HG03521 (cell line): ENCODE measurements around the gene VAV1.
"Not testable (repeated sequence)": the region's sequence is repeated elsewhere in the genome, so short reads cannot be mapped to it uniquely, and the experiment has no call there.

Experiments
- ATAC-seq: cut with Tn5 transposase; IDR thresholded peaks from one replicate; pipeline ENCODE4 v1.9.1; 2021; ENCODE audit warnings: mild to moderate bottlenecking, moderate library complexity; ENCODE audit not compliant: unreplicated experiment

VAV1 gene

DNA sequence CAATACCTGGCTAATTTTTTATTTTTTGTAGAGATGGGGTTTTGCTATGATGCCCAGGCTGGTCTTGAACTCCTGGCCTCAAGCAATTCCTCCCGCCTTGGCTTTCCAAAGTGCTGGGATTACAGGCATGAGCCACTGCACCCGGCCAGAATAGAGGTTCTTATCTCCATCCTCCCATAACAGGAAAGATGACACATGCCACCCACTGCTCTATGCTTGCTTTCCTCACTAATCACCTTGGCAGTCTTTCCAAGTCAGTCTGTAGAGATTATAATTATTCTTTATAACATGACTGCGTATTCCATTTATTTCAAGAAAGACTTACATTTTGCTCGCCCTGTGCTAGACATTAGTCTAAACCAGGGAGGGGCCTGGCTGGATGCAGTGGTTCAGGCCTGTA lies 6.7 kb downstream of the VAV1 start:
- no peak for ATAC-seq

DNA sequence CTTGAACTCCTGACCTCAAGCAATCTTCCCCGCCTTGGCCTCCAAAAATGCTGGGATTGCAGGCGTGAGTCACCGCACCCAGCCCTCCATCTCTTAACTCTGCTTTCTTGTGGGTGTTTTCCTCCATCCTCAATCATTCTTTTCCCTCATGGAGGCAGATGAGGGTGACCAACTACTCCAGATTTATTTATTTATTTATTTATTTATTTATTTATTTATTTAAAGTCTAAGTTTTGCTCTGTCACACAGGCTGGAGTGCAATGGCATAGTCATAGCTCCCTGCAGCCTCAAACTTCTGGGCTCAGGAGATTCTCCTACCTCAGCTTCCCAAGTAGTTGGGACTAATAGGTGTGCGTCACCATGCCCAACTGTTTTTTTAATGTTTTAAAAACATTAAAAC lies 14.9 kb downstream of the VAV1 start:
- ATAC-seq = no peak

DNA sequence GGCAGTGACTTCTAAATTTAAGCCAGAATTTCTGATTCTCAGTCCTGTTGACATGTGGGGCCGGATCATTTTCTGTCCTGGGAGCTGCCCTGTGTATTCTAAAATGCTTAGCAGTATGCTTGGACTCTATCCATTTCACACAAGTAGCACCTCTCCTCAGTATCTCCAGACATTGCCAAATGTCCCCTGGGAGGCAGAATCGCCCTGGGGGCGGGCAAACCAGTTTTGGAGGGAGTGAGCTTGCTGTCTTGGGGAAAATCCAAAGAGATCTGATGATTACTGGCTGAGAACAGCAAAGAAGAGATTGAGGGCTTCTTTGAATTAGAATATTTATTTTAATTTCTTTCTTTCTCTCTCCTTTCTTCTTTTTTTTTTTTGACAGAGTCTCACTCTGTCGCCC lies 16.4 kb downstream of the VAV1 start:
- ATAC-seq = no peak

DNA sequence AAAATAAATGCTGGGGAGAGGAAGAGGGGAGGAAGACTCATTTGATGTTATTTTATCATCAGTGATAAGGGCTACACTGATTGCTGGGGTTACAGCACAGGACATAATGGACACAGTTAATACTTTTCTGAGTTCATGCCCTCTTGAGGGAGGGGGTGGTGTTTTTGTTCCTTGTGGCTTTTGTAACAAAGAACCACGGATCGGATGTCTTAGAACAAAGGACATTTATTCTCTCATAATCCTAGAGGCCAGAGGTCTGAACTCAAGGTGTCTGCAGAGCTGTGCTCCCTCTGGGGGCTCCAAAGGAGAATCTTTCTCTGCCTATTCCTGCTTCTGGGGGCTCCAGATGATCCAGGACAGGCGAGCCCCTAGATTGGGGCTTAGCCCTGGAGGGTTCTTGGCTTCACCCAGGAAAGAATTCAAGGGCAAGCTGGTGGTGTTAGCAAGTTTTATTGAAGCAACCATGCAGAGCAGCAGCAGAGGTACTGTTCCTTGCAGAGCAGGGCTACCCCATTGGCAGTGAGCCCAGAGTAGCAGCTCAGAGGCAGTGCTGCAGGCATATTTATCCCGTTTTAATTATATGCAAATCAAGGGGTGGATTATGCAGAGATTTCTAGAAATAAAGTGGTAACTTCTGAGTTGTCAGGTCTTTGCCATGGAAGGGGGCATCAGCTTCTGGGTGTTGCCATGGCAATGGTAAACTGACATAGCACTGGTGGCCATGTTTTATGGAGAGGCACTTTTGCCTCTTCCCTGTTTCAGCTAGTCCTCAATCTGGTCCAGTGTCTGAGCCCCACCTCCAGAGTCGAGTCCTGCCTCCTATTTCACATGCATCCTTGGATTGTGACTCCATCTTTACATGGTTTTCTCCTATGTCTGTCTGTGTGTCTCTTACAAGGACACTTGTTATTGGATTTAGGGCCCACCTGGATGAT lies 18.0 kb downstream of the VAV1 start:
- no peak for ATAC-seq

DNA sequence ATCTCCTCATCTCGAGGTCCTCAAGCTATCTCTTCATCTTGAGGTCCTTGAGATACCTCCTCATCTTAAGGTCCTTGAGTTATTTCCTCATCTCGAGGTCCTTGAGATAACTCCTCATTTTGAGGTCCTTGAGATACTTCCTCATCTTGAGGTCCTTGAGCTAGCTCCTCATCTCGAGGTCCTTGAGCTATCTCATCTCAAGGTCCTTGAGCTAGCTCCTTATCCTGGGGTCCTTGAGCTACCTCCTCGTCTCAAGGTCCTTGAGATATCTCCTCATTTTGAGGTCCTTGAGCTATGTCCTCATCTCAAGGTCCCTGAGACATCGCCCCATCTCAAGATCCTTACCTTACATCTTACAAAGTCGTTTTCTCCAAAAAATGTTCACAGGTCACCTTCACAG lies 18.7 kb downstream of the VAV1 start:
- no peak for ATAC-seq

DNA sequence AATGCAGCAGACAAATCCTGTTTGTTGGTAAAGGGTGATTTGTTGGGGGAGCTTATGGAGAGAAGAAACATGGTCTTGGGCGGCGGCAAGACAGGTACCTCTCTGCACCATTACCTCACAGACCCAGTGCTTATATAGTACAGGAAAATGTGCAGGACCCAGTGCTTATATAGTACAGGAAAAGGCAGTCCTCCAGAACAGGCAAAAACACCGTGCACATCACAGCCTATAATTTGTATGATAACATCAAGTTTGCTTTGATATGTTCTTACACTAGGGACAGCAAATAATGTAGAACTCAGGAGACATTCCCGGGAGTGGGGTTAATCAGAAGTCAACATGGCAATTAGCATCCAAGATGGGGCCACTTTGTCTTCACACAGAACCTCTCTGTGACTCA lies 20.9 kb downstream of the VAV1 start:
- no peak for ATAC-seq

DNA sequence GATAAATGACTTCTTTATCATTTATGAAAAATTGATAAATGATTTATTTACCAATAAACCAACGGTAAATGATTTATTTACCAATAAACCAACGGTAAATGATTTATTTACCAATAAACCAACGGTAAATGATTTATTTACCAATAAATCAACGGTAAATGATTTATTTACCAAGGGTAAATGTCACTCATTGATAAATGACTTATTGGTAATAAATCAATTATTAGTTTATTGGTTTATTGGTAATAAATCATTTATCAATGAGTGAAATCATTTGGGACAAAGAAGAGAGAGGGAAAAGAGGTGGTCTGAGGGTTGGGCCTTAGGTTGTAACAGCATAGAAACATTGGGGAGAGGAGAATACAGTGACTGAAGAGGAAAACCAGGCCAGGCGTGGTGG lies 21.5 kb downstream of the VAV1 start:
- ATAC-seq = no peak

DNA sequence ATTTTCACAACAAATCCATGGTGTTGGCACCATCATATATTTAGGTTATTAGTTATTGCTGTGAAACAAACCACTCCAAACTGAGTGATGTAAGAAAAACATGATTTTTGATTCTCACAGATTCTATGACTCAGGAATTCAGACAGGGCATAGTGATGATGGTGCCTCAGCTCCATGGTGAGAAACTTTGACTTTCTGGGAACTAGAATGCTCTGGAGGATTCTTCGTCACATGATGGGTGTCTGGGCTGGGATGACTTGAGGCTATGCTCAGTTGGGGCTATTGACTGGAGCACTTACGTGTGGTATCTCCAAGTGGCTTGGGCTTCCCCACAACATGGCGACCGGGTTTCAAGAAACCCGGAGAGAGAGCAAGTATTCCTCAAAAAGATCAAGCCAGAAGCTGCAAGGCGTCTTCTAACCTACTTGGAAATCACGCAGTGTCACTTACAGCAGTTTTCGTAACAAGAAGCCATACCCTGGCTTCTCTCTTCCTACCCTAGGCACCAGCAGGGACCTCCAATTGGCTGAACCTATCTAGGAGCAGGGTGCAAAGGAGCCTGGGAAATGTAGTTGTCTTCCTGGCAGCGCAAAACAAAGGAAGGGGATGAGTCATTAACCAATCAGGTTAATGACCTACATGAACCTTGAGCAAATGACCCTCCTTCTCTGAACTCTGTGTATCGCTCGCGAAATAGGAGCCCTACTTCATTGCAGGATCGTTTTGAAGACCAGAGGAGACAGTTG lies 22.4 kb downstream of the VAV1 start:
- no peak for ATAC-seq

DNA sequence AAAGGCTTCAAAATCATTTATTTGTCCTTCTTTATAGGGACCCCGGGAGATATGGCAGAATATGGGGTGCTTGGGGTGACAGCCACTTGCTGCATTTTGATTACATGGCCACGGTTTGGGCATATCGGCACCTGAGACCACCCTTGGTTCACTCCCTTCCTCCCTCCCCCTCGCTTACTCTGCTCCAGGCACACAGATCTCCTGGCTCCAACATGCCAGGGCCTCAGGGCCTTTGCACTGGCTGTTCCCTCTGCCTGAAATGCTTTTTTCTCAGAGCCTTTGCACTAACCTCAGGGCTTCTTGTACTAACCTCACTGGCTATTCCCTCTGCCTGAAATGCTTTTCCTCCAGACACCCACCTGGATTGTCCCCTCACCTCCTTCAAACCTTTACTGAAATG lies 23.8 kb downstream of the VAV1 start:
- ATAC-seq = no peak

DNA sequence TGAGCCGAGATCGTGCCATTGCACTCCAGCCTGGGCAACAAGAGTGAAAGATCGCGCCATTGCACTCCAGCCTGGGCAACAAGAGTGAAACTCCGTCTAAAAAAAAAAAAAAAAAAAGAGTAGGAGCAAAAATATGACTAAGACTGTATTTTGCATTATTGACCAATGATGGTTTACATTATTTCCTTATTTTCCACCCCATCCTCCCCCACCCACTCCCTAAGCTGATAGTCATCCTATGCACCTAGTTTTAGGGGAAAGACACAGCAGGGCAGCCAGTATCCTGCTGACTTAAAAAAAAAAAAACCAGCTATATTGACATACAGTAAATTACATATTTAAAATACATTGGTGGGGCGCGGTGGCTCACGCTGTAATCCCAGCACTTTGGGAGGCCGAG lies 25.1 kb downstream of the VAV1 start:
- no peak for ATAC-seq

DNA sequence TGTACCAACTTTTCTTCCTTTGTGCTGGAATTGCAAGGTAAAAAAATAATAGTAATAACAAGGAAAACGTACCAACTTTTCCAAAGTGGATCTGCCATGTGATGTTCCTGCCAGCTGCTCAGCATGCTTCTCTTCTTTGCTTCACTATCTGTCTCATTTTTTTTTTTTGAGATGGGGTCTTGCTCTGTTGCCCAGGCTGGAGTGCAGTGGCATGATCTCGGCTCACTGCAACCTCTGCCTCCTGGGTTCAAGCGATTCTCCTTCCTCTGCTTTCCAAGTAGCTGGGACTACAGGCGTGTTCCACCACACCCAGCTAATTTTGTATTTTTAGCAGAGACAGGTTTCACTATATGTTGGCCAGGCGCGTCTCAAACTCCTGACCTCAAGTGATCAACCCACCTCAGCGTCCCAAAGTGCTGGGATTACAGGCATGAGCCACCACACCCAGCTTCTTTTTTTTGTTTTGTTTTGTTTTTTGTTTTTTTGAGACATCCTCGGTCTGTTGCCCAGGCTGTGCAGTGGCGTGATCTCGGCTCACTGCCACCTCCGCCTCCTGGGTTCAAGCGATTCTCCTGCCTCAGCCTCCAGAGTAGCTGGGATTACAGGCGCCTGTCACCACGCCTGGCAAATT lies 27.8 kb downstream of the VAV1 start:
- ATAC-seq = not testable (repeated sequence)

DNA sequence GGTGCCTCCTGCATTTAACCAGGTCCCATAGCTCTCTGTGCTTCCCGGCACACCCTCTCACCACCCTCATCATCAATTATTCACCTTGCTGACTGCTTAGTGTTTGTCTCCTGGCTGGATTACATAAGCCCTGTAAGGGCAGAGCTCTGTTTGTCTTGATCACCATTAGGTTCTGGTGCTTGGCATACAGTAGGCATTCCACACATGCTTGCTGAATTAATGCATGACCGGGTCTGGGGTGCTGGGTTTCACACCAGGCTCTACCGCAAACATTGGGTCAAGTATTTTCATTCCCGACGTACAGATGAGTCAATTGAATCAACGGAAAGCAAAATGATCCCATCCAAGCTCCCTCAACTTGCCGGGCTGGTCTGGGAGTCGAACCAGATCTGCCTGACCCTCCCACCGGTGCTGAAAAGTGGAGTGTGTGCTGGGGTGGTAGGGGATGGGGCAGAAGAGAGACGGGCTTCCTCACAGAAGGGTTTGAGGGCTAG lies 28.5 kb downstream of the VAV1 start:
- no peak for ATAC-seq

DNA sequence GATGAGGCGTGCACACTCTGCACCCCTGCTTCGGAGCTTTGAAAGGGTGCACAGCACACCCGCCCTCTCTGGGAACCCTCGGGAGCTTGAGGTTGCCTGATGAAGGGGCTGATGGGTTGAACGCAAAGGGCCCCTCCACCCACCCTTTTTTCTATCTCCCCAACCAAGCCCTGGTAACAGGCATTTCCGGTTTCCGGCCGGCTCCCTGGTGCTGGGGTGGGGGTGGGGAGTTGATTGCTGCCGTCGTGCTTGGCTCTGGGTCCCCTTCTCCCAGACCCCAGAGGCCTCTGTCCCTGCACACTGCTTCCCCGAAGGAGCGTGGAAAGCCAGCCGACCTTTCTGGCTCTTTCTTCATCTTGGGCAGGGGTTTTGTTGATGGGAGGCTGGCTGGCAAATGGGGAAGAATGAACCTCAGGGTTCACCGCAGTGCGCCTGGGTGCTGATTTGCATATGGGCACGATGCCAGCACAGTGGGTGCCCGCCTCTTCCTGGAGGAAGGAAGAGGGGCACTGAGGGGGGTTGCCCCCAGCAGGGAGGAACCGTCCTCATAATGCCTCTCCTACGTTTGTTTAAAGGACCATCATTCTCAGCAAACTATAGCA lies 29.1 kb downstream of the VAV1 start:
- peak; percentile 45 for ATAC-seq

DNA sequence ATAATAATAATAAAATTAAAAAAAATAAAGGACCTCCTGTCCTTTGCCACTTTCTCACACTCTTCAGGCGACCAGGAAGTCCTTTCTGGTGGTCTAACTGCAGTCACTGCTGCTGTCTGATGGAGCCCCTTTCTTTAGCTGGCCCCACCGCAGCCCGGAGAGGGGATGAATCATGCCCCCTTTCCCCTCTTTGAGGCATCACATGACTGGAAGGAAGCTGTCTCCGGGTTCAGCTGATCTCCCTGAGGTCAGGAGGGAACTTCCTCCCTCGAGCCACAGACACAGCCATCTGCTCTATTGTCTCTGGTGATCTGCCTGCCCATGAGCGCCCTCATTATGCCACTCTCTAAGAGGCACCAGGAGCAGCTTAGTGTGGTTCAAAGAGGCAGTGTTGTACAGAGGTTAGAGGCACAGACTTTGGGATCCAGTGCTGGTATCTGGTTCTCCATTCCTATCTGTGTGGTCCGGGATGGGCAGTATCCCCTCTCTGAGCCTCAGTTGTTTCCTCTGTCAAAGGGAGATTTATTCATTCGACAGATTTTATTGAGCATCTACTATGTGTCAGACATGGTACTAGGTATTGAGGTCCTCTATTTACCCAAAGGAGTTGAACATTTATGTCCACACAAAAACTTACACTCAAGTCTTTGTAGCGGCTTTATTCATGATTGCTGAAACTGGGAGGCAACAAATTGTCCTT lies 30.0 kb downstream of the VAV1 start:
- no peak for ATAC-seq

DNA sequence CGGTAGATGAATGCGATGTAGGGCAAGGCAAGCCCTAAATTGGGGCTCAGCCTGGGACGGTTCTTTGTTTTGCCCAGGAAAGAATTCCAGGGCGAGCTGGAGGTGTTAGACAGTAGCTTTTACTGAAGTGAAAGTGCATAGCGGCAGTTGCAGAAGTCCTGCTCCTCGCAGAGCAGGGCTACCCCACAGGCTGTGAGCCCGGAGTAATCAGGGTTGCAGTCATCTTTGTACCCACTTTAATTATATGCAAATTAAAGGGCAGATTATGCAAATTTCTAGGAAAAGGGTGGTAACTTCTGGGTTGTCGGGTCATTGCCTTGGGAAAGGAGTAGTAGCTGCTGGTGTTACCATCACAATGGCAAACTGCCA lies 30.5 kb downstream of the VAV1 start:
- no peak for ATAC-seq

DNA sequence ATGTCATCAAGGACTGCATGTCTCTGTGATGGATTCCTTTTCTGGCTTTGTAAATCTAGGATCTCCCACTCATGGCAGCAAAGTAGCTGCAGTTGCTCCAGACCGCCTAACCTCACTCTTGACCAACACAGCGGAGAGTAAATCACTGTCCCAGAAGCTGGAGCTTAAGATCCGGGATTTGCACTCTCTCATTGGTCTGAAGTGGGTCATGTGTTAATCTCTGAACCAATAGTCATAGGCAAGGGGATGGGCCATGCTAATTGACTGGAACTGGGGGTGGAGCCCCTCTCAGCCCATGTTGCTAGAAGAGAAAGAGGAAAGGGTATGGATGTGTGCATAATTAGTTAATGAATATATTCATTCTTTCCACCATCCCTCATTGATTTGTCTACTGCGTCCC lies 34.0 kb downstream of the VAV1 start:
- ATAC-seq = no peak

DNA sequence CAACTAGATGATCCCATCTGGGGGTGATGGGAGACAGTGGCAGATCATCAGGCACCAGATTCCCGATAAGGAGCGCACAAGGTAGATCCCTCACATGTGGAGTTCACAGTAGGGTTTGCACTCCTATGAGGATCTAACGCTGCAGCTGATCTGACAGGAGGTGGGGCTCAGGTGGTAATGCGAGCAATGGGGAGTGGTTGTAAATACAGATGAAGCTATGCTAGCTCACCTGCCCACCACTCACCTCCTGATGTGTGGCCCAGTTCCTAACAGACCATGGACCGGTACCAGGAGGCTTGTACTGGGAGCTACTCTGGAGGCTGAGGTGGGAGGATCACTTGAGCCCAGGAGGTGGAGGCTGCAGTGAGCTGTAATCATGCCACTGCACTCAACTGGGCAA lies 34.8 kb downstream of the VAV1 start:
- ATAC-seq = no peak

DNA sequence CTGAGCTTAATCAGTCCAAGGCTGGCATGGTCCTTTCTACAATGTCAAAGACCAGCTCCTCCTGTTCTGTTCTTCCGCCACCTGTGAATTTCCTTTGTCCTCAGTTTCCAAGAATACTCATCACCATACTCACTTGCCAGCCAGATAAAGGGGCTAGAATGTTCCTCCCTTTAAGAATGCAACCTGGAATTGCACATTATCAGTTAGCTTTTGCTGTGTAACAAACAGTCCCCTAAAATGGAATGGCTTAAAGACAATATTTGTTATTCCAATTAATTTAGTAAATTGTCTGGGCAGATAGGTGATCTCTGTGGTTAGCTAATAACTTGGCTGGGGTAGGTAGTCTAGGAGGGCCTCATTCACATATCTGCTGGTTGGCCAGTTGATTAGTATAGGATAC lies 36.0 kb downstream of the VAV1 start:
- ATAC-seq = no peak

DNA sequence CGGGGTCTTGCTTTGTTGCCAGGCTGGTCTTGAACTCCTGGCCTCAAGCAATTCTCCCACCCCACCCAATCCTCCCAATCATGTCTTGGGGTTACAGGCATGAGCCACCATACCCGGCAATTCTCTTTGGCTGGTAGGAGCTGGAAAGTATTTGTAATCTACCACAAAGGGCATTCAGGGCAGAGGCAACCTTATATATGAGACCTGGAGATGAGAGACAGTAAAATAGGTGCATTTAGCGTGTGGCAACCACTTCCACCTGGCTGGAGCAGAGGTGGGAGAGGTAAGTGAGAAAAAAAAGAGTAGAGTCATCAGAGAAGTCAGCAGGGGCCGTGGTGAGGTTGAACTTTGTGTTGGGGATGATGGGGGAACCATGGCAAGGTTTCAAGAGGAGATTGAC lies 36.8 kb downstream of the VAV1 start:
- no peak for ATAC-seq

DNA sequence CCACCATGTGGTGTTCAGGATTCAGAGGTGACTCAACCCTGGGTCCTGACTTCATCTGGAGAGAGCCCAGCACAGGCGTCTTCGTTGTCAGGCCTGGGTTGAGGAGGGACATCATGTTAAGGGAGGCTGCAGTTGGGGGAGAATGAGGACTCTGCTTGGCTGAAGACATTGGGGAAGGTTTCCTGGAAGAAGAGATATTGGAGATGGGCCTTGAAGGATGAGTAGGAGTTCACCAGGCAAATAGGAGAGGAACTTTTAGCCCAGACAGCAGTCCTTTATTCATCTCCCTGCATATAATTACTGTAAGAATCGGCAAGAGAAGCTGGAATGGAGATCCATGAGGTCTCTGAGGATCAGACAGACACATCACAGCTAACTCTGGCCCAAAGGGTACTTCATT lies 38.9 kb downstream of the VAV1 start:
- ATAC-seq = no peak

DNA sequence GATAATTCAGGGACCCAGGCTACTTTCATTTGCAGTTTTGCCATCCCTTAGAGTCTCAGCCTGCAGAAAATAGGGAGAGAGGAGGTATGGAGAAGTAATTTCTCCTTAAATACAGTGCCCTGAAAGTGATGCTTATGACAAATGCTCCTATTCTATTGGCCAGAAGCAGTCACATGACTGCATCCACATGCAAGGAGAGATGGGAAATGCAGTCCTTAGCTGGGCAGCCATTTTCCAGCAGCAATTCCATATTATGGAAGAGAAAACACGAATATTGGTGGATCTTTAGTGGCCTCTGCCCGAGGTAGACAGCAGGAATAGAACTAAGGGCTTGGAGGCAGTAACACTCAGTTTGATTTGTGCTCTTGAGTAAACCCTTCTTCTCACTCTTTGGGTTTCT lies 39.4 kb downstream of the VAV1 start:
- no peak for ATAC-seq
